ENCODE measurements around the gene HOXC4. TPM values are rescaled to one million over a fixed set of nuclear protein-coding genes. Genes with fewer than 3 reads are reported as not detected.

The HOXC4 gene
- total RNA-seq, 3 donors from 2014 or later, result 2.3 TPM; not detected in 2

DNA sequence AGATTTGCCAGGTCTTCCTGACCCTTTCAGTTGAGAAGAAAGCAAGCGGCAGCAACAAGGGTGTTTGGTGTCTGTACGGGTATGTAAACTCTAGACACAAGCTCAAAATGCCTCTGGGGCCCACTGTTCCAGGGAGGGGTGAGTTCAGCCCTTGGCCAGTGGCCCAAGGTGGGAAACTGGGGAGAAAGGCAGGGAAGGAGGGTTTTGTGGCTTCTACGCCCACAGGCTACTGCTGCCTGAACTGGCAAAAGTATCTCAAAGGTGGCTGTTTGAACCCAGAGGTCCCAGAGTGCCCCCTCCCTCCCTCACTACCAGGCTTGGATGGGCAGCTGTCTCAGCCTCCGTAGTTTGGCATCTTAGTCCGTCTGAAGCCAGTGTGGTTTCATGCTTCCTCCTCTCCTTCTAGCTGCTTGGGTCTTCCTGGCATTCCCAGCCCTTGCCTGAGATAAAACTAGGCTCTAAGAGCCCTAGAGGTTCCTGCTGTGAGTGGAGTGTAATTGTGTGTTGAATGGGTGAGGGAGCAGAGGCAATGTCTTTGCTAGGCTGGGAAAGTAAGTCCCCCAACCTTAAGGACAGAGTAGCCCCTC is 15.3 kb upstream of the HOXC4 start:
- ATAC-seq (no peak), DNase-seq (no peak)
- TF ChIP-seq, protein P1, sequence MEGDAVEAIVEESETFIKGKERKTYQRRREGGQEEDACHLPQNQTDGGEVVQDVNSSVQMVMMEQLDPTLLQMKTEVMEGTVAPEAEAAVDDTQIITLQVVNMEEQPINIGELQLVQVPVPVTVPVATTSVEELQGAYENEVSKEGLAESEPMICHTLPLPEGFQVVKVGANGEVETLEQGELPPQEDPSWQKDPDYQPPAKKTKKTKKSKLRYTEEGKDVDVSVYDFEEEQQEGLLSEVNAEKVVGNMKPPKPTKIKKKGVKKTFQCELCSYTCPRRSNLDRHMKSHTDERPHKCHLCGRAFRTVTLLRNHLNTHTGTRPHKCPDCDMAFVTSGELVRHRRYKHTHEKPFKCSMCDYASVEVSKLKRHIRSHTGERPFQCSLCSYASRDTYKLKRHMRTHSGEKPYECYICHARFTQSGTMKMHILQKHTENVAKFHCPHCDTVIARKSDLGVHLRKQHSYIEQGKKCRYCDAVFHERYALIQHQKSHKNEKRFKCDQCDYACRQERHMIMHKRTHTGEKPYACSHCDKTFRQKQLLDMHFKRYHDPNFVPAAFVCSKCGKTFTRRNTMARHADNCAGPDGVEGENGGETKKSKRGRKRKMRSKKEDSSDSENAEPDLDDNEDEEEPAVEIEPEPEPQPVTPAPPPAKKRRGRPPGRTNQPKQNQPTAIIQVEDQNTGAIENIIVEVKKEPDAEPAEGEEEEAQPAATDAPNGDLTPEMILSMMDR (IDR thresholded peaks at IDR 0.05), result no peak

DNA sequence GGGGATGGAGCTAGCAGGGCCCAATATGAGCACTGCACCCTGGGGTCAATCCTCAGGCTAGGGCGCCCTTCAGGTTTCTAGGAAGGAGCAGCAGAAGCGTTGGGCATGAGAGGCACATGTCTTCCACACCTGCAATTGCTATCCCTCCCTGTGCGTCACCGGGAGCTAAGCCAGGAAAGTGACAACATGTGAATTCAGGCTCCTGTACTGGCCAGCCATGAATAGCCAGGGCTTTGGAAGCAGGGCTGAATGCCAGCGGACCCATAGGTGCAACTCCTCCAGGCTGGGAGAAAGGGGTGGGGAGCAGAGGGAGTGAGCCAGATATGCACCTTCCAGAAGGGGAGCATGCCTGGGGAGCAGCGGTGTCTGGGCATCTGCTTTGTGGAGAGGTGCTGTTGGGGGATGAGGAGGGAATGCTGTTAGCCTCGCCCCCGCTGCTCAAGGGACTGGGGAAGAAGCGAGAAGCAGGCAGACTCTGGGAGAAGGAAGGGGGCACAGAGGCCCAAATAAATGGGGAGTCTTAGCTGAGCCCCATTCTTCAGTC is 14.7 kb upstream of the HOXC4 start:
- intact Hi-C loops (cut with DNase I, micrococcal nuclease), result no loop called here
- Histone ChIP-seq H3K36me3 (ENCODE audit: low read depth) (no peaks in the 10 kb centered on the region), H3K9me3 (no peaks in the 10 kb centered on the region), H3K4me1 (ENCODE audit: low read depth) (no peaks in the 10 kb centered on the region), H3K4me3 (no peak overlapping the region)
- DNase-seq (no peak), ATAC-seq (peak; percentile 36)
- TF ChIP-seq, protein P1 (IDR thresholded peaks at IDR 0.05), result no peak

More for the DNA sequence above, 15.3 kb upstream of the HOXC4 start:
- peaks cover 5% of the 10 kb centered on the region for H3K4me1 ChIP-seq (ENCODE audit: low read depth)
- H3K9me3 ChIP-seq, result no peaks in the 10 kb centered on the region
- H3K36me3 ChIP-seq (ENCODE audit: low read depth), result no peaks in the 10 kb centered on the region
- no peak overlapping the region for H3K4me3 ChIP-seq
- intact Hi-C loops (cut with DNase I, micrococcal nuclease), result no loop called here

DNA sequence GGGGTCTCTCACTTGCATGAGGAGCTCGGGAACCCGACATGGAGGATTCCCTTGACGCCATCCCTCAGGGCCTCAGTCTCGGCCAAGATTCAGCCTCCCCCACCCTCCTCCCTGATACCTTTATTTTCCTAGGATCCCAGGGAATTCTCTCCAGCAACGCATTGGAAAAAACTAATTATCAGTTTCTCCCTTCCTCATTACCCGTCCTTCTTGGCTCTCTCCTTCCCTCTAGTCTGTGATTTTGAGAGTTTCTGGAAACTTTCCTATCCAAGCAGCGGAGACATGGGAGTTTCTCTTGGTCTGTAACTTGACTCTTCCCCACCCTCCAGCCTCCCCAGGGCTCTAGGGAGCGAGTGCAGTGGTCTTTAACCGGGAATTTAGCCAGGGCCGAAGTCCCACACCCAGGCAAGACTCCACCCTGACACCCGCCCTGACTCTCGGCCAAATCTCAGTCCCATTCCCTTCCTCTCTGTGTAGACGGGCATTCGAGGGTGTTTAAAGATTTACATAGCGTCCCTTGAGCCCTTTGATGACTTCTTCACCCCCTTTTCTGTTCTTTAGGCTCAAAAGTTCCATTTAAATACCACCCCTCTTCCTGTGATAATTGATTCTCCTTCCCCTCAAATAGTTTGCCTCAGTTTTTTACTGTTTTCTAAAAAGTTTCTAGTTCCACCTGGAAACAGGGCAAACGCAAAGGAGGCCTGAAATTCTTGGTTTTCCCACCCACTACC is 14.1 kb upstream of the HOXC4 start:
- no peaks in the 10 kb centered on the region for H3K36me3 ChIP-seq (ENCODE audit: low read depth)
- TF ChIP-seq, protein P1 (IDR thresholded peaks at IDR 0.05), result no peak
- no peaks in the 10 kb centered on the region for H3K4me1 ChIP-seq (ENCODE audit: low read depth)
- DNase-seq, result no peak
- no peak for ATAC-seq
- no peaks in the 10 kb centered on the region for H3K9me3 ChIP-seq
- intact Hi-C loops (cut with DNase I, micrococcal nuclease), result no loop called here
- no peak overlapping the region for H3K4me3 ChIP-seq

DNA sequence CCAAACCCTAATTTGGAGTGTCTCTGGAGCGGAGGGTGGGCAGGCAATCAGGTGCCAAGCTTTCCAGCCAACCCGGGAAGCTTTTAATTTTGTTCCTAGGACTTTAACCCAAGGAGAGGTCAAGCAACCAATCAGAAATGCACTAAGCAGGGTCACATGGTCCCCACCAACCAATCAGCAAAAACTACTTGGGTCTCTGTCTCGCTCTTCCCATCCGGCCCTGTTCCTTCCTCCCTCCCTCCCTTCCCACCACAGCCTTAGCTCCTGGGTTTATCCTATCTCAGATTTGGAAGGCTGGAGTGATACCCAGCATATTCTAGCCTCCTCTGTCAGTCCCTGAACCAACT is 13.5 kb upstream of the HOXC4 start:
- intact Hi-C loops (cut with DNase I, micrococcal nuclease), result no loop called here
- Histone ChIP-seq H3K9me3 (no peaks in the 10 kb centered on the region), H3K4me1 (ENCODE audit: low read depth) (no peaks in the 10 kb centered on the region), H3K4me3 (no peak overlapping the region), H3K36me3 (ENCODE audit: low read depth) (no peaks in the 10 kb centered on the region)
- no peak for DNase-seq
- TF ChIP-seq, protein P1 (IDR thresholded peaks at IDR 0.05), result no peak
- no peak for ATAC-seq

DNA sequence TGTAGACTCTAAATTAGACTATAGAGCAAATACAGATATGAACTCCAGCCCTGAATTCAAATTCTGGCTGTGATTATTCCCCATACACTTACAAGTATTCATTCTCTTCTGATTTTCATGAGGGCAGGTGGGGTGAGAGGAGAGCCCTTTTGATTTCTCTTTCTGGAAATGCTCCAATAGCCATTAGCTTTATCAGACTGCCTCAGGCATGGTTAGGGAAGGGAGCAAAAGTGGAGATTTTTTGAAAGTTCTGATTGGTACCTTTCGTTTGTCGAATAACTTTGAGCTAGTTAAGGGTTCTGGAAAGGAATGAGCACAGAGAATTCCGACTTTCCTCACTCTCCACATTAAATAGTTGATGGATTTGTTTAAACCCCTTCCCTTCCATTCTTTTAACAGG is 13.0 kb upstream of the HOXC4 start:
- H3K4me1 ChIP-seq (ENCODE audit: low read depth), result no peaks in the 10 kb centered on the region
- DNase-seq (no peak), ATAC-seq (no peak)
- no peak overlapping the region for H3K4me3 ChIP-seq
- TF ChIP-seq, protein P1 (IDR thresholded peaks at IDR 0.05), result no peak
- intact Hi-C loops (cut with DNase I, micrococcal nuclease), result no loop called here
- no peaks in the 10 kb centered on the region for H3K9me3 ChIP-seq
- no peaks in the 10 kb centered on the region for H3K36me3 ChIP-seq (ENCODE audit: low read depth)
